Breast epithelium (tissue), 3 donors: Measurements from ENCODE around the gene RAMACL.

Experiments
- CTCF ChIP-seq, 3 donors: fragments of 450-650 bp; IDR thresholded peaks; one replicate each; pipeline ENCODE4 v1.5.1; 2016 to 2017; ENCODE audit warnings: antibody characterized with exemption in 3 of 3, mild to moderate bottlenecking in 3 of 3, moderate library complexity in 3 of 3
- POLR2A ChIP-seq: fragments of 450-650 bp; IDR thresholded peaks from one replicate; pipeline ENCODE4 v1.6.1; 2016; ENCODE audit warnings: antibody characterized with exemption, mild to moderate bottlenecking, moderate library complexity
- POLR2AphosphoS5 ChIP-seq, 3 donors: sonication (generic); formaldehyde crosslinking; IDR thresholded peaks; one replicate each; pipeline ENCODE4 v1.6.1; 2017; ENCODE audit warnings: antibody characterized with exemption in 3 of 3

- TF ChIP-seq POLR2A (no peak), CTCF (IDR thresholded peaks at IDR 0.05) (no peak), POLR2AphosphoS5 (IDR thresholded peaks at IDR 0.05) (no peak)
Measured at GRCh38 chr6:166616261-166617238, 30.1 kb upstream of the RAMACL start.
